NB4 (cell line): ENCODE measurements around the gene INO80C.

Experiments used
- POLR2A ChIP-seq: IDR thresholded peaks from 2 replicates; pipeline ENCODE4 v1.6.1; 2011; ENCODE audit warnings: mild to moderate bottlenecking; ENCODE audit not compliant: insufficient read length; ENCODE audit errors: extremely low read depth
- TF ChIP-seq, protein P1 (sequence below): IDR thresholded peaks from one replicate; pipeline ENCODE4 v1.5.1; 2012; ENCODE audit warnings: low read depth, low read length
- TF ChIP-seq, protein P2 (sequence below): IDR thresholded peaks from 2 replicates; pipeline ENCODE4 v1.6.1; 2011; ENCODE audit warnings: low read depth, low read length

DNA sequence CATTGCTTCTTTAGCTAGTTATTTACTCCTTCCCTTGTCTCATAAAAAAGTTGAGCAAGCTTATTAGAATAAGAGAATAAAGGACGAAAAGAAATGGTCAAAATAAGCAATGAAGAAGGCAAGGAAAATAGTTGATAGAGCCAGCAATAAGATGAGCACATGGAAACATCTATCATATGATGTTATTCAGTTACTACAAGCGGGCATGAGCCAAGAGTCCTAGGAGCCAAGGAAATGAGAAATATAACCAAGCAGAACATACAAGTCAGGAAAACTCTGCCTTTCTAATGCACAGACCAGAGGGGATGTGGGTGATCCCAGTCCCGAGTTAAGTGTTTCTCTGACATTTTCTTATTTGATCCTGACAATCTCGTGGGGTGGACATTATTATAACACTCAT, 33.9 kb downstream of the INO80C start:
- TF ChIP-seq, protein P1, sequence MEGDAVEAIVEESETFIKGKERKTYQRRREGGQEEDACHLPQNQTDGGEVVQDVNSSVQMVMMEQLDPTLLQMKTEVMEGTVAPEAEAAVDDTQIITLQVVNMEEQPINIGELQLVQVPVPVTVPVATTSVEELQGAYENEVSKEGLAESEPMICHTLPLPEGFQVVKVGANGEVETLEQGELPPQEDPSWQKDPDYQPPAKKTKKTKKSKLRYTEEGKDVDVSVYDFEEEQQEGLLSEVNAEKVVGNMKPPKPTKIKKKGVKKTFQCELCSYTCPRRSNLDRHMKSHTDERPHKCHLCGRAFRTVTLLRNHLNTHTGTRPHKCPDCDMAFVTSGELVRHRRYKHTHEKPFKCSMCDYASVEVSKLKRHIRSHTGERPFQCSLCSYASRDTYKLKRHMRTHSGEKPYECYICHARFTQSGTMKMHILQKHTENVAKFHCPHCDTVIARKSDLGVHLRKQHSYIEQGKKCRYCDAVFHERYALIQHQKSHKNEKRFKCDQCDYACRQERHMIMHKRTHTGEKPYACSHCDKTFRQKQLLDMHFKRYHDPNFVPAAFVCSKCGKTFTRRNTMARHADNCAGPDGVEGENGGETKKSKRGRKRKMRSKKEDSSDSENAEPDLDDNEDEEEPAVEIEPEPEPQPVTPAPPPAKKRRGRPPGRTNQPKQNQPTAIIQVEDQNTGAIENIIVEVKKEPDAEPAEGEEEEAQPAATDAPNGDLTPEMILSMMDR, result no peak
- no peak for TF ChIP-seq POLR2A
- TF ChIP-seq, protein P2, sequence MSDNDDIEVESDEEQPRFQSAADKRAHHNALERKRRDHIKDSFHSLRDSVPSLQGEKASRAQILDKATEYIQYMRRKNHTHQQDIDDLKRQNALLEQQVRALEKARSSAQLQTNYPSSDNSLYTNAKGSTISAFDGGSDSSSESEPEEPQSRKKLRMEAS, result no peak
